NCI-H82 (cell line): ENCODE data around the gene TBC1D2.

Source experiments
- DNase-seq: peaks from one replicate; lab custom pipeline; 2025; lab: John Stamatoyannopoulos, UW

Gene TBC1D2

DNA sequence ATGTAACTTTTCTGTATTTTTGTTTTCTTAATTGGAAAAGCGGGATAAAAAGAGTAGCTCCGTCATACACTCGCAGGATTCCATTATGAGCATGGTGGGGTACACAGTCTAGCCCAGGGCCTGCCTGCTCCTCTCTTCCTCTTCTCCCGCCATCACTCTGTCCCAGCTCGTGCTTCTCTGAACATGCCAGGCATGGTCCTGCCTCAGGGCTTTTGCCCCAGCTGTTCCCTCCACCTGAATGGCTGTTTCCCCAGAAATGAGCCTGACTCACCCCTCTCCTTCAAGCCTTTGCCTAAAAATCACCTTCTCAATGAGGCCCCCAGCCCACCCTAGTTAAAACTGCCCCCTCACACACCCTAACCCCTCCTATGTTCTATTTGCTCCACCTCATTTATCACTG, 67.5 kb downstream of the TBC1D2 start:
- peak; percentile 68 for DNase-seq

DNA sequence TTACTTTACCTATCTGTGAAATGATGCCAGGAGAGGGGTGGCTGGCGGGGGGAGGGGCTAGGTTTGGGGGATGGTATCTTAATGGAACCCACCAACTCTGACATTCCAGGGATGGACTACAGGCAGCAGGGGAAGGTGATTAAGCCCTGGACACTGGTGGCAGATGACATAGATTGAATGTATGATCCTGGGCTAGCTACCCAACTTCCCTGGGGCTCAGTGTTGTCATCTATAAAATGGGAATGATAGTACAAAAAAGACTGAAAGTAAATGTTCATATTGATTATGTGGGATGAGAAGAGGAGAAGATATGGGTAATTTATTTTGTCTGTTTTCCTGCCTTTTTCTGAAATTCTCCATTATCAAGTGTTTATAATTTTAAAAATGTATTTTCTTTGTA, 69.2 kb downstream of the TBC1D2 start:
- DNase-seq = no peak

DNA sequence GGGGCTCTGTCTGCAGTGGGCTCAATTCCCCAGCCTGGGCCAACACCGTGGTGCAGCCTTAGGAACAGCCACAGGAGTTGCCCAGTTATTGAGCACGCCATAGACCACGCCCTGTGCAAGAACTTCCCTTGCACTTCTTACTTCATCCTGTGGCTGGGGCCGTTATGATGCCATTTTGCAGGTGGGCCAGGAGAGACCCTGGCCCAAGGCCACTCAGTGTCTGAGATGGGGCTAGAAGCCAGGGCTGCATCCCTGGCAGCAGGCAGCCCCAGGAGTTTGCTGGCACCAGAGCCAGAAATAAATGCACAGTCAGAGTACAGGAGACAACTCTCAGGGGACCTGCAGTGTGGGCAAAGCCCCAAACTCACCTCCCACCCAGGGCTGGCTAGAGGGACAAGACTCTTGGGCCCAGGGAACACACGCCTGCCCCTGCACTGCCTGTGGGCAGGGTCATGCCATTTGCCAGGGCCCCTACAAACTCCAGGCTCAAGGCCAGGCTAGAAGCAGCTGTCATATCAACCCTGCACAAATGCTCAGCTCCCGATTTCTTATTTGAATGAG, 69.8 kb downstream of the TBC1D2 start:
- peak; percentile 36 for DNase-seq

DNA sequence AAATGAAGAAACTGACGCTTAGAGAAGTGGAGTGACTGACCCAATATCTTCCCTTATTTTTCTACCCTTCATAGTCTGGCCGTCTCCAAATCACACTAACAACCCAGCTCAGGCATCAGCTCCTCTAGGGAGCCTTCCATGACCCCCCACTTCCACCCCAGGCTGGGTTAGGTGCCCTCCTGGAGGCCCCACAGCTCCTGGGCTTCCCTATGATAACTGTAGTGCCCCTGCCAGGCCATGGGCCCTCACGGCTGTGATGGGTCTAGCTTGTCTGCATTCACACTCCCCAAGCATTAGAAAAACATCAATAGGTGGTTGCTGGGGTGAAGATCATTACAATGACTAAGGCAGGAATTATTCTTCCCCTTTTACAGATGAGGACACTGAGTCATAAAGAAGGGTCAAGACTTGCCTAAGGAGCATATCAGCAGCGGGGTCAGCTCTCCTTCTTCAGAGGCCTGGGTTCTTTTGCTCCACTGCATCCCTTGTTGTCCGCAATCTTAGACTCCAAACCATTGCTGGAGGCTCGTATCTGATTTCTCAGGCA, 70.4 kb downstream of the TBC1D2 start:
- no peak for DNase-seq

DNA sequence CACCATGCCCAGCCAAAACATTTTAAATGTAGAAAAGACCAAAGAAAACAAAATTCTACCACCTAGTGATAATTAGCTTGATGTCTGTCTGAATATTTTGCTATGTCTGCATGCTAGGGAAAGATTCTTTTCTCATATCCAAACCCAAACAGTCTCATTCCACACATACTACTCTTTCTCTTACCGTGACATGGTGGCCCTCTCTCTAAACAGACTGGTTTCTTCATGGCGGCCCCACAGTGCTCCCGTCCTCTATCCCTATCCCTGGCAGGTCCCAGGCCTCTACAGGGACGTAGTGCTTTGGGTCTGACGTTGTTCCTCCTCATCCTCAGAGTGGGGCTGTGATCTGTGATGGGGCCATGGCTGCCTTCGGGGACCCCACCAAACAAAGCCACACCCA, 71.1 kb downstream of the TBC1D2 start:
- DNase-seq = no peak

DNA sequence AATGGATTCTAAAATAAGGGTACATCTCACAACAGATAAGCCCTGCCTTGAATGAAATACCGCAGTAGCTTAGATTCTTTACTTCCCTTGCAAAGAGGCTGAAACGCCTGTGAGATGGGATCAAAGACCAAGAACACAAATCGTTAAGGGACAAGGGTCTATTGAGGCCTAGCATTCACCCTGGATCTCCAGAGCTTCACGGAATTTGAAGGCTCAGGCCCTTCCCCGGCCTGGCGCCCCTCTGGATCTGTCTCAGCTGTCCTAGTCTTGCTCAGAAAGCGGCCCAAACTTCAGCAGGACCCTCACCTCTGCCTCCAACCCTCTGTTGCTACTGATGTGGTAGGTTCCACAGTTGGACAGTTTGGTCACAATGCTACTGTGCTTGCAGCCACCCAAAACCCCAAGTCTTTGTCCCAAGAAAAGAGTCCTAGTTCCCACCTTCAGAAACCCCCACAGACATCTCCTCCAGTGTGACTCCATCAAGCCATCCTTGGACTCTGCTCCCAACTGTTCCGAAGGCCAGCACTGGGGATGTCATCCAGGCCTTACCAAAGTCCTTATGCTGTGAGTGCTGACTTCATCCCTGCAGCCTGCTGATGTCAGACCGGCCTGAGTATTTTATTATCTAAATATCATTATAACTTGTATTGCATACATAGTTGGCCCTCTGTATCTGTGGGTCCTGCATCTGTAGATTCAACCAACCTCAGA, 72.4 kb downstream of the TBC1D2 start:
- DNase-seq = no peak

DNA sequence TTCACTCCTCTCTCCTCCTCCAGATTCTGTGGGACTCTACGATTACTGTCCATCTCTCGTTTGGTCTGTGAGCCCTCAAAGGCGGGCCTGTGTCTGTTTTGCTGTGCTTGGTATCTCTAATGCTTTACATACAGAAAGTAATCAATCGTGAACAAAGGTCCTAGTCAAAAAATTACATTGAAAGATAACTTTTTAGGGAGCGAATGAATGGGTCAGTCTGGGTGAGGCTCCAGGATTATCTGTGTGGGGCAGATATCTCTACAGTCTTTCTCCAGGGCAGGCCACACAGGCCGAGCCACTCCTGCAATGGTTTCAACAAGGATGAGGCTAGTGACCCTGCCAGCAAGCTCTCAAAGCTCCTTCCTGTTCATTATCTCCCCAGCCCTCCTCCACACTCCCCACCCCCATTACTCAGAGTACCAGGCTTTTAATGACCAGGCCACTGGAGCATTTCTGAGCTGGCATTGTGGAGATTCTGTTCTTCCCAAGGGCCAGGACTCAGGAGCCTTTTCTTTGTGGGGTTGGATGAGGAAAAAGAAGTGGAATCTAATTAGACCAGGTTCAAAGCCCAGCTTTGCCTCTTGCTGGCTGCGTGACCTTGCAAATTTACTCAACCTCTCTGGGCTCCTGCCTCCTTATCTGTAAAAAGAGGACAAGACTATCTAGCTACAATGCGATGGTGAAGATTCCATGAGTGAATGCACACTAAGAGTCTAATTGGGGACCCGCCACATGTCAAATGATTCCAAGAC, 73.2 kb downstream of the TBC1D2 start:
- no peak for DNase-seq

DNA sequence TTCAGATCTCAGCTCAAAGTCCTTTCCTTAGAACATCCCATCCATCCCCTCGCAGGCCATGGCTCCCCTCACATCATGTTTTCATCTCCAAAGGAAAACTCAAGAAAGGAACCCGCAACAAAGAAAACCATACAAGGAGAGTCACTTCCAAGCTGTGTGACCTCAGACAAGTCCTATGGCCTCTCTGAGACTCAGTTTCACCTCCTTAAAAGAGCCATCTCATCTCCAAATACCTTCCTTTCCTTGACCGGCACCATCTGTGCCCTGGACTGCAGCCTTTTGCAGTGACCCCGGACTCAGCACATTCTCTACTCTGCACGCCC, 73.7 kb downstream of the TBC1D2 start:
- no peak for DNase-seq

DNA sequence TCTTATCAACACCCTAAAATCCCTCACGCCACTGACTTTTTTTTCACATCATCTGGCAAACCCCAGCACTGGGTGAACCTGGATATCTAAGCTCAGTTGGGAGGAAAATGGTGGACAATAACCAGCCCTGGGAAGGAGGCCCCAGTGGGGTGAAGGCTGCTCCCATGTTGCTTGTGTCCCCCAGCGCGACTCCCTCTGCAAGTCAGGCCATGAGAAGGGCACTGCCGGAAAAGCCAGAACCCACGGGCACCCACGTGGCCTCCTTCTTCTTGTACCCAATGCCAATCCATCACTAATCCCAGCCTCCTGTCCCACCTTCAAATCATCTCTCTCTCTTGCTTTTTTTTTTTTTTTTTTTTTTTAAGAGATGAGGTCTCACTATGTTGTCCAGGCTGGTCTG, 74.5 kb downstream of the TBC1D2 start:
- no peak for DNase-seq

DNA sequence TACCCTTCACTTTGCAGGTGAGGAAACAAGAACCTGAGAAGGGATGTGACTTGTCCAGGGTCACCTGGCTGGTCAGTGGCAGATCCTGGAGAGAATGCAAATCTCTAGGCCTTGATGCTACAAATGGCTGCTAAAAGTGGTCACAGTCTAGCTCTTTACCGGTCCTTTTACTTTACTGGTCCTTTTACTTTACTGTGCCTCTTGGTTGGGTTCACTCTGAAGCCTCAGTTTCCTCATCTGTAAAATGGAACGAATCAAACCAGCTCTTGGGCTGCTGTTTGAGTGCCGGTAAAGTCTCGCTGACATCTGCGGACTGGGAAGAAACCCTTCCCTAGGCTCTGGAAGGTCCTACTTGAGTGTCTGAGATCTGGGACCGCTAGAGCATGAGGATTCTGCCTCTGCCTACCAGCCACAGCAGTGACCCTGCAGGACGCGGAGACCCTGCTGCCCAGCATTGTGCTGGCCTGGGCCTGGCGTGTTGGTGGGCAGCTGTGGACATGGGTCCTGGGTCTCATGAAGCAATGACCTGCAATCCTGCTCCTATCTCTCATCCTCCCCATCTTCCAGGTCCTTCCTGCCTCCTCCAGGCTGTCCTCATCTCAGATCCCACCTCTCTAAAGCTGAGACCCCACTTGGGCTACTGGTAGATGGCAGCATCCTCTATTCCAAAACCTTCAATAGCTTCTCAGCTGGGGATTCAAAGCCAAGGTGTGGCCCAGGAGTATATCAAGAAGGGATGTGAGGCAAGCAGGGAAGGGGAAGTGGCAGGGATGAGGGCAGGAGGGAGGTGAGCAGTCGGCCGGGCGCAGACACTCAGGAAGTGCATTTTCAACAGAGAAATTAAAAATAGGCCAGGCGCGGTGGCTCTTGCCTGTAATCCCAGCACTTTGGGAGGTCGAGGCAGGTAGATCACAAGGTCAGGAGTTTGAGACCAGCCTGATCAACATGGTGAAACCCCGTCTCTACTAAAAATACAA, 76.3 kb downstream of the TBC1D2 start:
- no peak for DNase-seq

DNA sequence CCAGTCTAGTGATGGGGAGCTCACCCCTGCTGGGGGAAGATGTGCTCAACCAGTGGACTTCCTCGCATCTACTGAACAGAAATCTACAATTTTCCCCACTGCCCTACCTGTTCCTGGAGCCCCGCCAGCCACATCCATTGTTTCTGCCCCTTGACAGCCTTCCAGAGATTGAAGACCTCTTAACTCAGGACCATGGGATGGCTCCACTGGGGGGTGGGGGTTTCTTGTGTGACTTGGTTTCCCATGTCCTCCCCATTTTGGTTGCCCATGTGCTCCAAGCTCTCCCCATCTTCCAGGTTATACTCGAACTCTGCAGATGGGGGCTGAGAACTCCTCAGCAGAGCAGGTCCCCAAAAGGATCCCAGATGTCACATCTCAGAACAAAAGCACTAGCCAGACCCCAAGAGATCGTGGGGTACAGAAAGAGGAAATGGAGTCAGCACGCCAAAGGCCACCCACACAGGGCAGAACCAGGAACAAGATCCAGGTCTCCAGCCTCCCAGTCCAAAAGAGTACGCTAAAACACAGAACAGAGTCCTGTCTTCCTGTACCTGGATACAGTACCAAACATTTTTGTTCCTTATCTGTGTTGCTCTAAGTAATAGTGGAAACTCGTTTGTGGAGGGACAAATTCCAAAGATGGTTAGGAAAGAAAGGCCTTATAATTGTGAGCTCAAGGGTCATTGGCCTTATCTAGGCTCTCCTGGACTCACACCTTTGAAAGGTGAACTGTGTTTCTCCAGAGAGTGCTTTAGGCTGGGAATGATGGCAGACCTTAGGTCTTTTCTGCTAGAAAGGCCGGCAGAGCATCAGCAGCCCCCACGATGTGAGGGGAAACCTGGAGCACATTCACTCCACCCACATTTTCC, 78.8 kb downstream of the TBC1D2 start:
- no peak for DNase-seq

DNA sequence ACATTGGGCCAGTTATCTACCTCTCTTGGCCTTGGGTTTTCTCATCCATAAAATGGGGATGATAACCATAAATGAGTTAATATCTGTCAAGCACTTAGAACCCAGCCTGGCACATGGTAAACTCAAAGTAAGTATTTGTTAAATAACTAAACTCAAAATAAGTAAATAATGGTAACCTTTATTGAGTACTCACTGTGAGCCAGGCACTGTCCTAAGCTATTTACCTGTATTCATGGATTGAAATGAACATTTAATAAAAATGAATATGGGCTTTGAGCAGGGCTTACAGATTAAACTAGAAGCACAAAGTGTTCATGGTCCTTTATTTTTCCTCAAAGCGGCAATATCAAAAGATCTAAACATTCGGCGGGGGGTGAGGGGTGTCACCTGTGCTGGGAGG, 79.7 kb downstream of the TBC1D2 start:
- no peak for DNase-seq

DNA sequence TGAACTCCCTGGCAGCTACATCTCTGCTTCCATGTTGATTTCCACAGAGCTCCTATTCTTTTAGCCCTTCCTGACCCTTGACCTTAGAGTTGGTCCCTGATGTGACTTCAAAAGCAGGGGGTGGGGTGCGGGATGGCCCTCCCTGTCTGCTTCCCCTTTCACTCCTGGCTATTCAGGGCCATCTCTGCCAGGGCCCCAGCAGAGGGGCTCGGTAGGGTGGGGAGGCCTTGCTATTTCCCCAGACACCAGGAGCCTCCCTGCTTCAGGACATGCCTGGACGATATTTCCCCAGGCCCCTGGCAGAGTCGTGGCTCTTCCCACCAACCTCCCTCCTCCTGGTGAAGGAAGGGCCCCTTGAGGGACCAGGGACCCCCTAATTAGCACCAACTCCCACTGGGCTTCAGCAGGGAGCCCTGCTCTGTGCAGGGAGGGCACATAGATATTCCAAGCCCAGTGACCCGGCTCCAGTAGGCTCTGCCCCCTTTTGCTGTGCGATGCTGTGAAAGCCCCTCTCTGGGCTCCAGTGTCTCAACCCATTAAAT, 80.3 kb downstream of the TBC1D2 start:
- DNase-seq = no peak

DNA sequence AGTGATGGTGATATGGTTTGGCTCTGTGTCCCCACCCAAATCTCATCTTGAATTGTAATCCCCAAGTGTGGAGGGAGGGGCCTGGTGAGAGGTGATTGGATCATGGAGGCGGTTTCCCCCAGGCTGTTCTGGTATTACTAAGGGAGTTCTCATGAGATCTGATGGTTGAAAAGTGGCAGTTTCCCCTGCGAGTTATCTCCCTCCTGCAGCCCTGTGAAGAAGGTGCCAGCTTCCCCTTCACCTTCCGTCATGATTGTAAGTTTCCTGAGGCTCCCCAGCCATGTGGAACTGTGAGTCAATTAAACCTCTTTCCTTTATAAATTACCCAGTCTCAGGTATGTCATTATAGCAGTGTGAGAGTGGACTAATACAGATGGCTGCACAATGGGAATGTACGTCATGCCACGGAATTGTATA, 80.9 kb downstream of the TBC1D2 start:
- DNase-seq = peak; percentile 57

DNA sequence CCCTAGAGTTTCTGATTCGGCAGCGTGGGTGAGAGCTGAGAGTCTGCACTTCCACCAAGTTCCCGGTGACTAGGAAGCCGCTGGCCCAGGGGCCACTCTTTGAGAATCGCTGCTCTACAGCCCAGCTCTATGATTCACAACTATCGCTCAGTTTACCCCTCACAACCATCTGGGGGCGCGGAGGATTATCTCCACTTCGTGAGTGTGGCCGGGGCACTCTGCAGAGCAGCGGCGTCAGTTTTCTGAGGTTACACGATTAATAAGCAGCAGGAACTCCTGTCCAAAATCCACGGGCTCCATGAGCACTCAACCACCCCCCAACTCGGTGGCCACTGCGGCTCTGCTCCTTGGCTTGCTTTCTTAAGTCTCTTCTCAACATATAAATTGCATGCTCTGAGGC, 82.3 kb downstream of the TBC1D2 start:
- peak; percentile 32 for DNase-seq

DNA sequence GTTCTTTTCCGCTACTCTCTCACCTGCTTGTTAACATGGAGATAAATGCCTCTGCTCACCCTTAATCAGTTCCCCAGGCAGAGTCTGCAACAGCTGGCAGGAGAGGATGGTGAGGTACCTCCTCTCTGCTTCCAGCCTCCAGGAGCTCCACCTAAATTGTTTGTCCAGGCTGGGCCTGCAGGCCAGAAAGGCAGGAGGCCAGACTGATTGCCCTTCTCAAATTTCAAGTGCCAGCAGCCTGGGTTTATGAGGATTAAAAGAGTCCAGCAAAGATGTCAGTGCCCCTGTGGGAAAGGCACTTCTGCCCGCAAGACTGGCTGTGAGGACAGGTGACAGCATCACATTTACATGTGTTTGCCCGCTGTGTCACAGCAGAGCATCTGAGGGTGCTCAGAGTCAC, 82.8 kb downstream of the TBC1D2 start:
- DNase-seq = peak; percentile 83

DNA sequence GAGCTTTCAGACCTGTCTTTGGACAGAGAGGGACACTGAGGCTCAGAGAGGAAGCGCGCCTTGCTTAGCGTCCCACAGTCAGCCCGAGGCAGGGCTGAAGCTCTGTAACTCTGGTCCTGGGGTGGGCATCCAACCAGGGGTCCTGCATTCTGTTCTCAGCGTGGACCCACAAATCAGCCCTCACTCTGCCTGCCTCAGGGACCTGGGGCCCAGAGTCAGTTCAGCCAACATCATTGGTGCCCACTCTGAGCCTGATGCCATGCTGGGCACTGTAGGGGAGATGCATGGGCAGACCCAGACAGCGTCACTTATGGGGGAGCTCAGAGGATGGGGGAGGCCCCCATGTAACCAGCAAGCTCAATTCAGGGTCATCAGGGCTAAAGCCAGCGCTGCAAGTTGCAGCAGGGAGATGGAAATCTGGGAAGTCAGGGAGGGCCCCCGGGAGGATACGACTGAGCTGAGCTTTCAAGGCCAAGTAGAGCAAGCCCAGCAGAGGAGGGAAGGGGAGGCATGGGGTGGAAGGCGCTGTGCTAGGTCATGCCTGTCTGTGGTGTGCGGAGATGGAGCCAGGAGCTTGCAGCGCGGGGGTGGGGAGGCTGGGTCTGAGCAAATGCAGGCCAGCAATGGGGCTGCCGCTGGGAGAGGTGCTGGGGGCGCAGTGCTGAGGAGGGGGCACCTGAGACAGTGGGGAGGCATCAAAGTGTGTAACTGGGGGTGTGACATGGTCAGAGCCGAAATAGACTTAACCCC, 84.1 kb downstream of the TBC1D2 start:
- peak; percentile 34 for DNase-seq

DNA sequence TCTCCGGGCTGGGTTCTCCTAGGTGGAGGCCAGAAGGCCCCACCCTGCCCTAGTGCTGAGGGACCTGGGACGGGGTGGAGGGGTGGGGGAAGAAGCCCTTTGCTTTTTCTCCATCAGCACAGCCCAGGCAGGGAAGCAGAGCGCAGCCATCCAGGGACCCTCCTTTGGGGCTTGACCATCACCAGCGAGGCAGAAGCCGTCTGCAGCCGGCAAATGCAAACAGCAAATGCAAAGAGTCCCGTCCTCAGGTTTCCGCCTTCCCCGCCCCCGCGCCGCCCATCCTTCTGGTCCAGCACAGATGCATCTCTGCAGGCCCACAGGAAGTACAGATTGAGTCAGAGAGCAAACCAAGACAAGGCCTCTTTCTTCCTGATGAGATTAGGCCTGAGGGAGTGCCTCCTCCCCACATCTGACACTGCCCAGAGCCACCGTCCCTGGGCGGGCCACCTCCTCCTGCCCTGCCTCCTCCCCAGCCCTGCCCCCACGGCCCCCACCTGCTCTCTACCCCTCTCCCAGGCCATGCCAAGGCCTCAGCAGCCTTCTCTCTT, 86.4 kb downstream of the TBC1D2 start:
- DNase-seq = peak; percentile 87

DNA sequence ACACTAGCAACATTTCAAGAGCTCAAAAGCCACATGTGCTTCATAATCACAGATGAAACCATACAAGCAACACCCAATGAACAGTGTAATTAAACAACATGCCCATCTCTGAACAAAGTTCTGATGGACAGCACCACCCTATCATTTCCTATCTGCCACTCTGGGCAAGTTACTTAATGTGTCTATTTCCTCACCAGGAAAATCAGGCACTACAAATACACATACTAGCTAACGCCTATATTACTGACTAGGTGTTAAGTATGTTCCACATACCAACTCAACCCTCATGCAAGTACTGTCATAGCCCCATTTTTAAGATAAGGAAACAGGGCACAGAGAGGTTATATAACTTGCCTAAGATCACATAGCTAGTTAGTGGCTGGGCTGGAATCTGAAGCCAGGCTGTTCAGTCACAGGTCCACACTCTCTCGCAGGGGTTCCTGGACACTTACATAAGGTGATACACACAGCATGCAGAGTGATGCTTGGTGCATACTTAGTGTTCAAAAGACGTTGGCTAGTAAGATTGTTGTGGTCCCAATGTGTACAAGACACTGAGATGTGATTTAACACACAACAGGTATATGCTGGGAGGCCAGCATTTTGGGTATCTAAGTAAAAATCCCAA, 87.2 kb downstream of the TBC1D2 start:
- DNase-seq = no peak
